Endothelial cell (in vitro differentiated cells): ENCODE results near the gene MAB21L1. TPM values are rescaled to one million over a fixed set of nuclear protein-coding genes. Genes with fewer than 3 reads are reported as not detected.

Source experiments
- DNase-seq: peaks from one replicate; pipeline ENCODE4 v3.0.0; 2021; ENCODE audit warnings: low spot score
- H3K27ac Mint-ChIP-seq: one replicate; pipeline ENCODE4 v1.8.0; 2021; ENCODE audit warnings: mixed read lengths, inconsistent platforms; ENCODE audit not compliant: unreplicated experiment
- H3K27me3 Mint-ChIP-seq: one replicate; pipeline ENCODE4 v1.8.0; 2021; ENCODE audit warnings: mild to moderate bottlenecking, moderate library complexity, mixed read lengths, inconsistent platforms; ENCODE audit not compliant: unreplicated experiment
- H3K36me3 Mint-ChIP-seq: one replicate; pipeline ENCODE4 v1.8.0; 2021; ENCODE audit warnings: mild to moderate bottlenecking, low read depth, mixed read lengths, inconsistent platforms; ENCODE audit not compliant: unreplicated experiment
- H3K4me1 Mint-ChIP-seq: one replicate; pipeline ENCODE4 v1.8.0; 2021; ENCODE audit warnings: mild to moderate bottlenecking, mixed read lengths, inconsistent platforms; ENCODE audit not compliant: unreplicated experiment
- H3K4me3 Mint-ChIP-seq: one replicate; pipeline ENCODE4 v1.8.0; 2021; ENCODE audit warnings: mild to moderate bottlenecking, mixed read lengths, inconsistent platforms; ENCODE audit not compliant: unreplicated experiment
- H3K9me3 Mint-ChIP-seq: one replicate; pipeline ENCODE4 v1.8.0; 2021; ENCODE audit warnings: mixed read lengths, inconsistent platforms; ENCODE audit not compliant: unreplicated experiment
- CTCF ChIP-seq: fragments of 200-600 bp; sonication (generic); IDR thresholded peaks from one replicate; pipeline ENCODE4 v1.5.0; 2021; ENCODE audit warnings: antibody characterized with exemption; ENCODE audit not compliant: unreplicated experiment
- total RNA-seq: library from RNA; stranded (reverse); fragmentation: NEBNext Ultra II Directional; extraction: Animal tissue kit (Norgen Biotek cat#: 25700); gene quantifications from one replicate; pipeline ENCODE4 v1.2.1, GENCODE V29; 2021; ENCODE audit not compliant: unreplicated experiment

MAB21L1 gene
- total RNA-seq, 1 donor from 2014 or later, result 0.13 TPM

GRCh38 chr13:35478271-35479037 is 2.0 kb upstream of the MAB21L1 start:
- DNase-seq, result peak; percentile 51
- no peak overlapping the region for H3K27ac Mint-ChIP-seq
- H3K27me3 Mint-ChIP-seq, result peaks cover 29% of the 10 kb centered on the region
- peak overlapping the region; percentile 77 for H3K4me3 Mint-ChIP-seq
- TF ChIP-seq CTCF, result no peak
- no peaks in the 10 kb centered on the region for H3K36me3 Mint-ChIP-seq
- peaks cover 28% of the 10 kb centered on the region for H3K4me1 Mint-ChIP-seq
- H3K9me3 Mint-ChIP-seq, result no peaks in the 10 kb centered on the region

- H3K27ac Mint-ChIP-seq, result no peak overlapping the region
- peaks cover 28% of the 10 kb centered on the region for H3K4me1 Mint-ChIP-seq
- no peaks in the 10 kb centered on the region for H3K36me3 Mint-ChIP-seq
- peaks cover 29% of the 10 kb centered on the region for H3K27me3 Mint-ChIP-seq
- H3K4me3 Mint-ChIP-seq, result peak overlapping the region; percentile 43
- H3K9me3 Mint-ChIP-seq, result no peaks in the 10 kb centered on the region
- DNase-seq, result no peak
- no peak for TF ChIP-seq CTCF
Observed at GRCh38 chr13:35477386-35477946, 977 bp upstream of the MAB21L1 start.

GRCh38 chr13:35475212-35475959 is 1.1 kb downstream of the MAB21L1 start:
- peak; percentile 46 for DNase-seq
- no peaks in the 10 kb centered on the region for H3K9me3 Mint-ChIP-seq
- TF ChIP-seq CTCF, result no peak
- no peaks in the 10 kb centered on the region for H3K36me3 Mint-ChIP-seq
- H3K27ac Mint-ChIP-seq, result peak overlapping the region; percentile 36
- H3K4me1 Mint-ChIP-seq, result peaks cover 40% of the 10 kb centered on the region
- H3K27me3 Mint-ChIP-seq, result peaks cover 32% of the 10 kb centered on the region
- peak overlapping the region; percentile 89 for H3K4me3 Mint-ChIP-seq

GRCh38 chr13:35474496-35475211 is 1.8 kb downstream of the MAB21L1 start:
- no peak for TF ChIP-seq CTCF
- H3K36me3 Mint-ChIP-seq, result no peaks in the 10 kb centered on the region
- peak overlapping the region; percentile 89 for H3K4me3 Mint-ChIP-seq
- H3K27me3 Mint-ChIP-seq, result peaks cover 33% of the 10 kb centered on the region
- no peaks in the 10 kb centered on the region for H3K9me3 Mint-ChIP-seq
- no peak overlapping the region for H3K27ac Mint-ChIP-seq
- DNase-seq, result peak; percentile 4
- H3K4me1 Mint-ChIP-seq, result peaks cover 45% of the 10 kb centered on the region
